SK-N-SH (cell line): ENCODE data around the gene EXOC1. TPM values are rescaled to one million over a fixed set of nuclear protein-coding genes. Genes with fewer than 3 reads are reported as not detected.

Source experiments
- CTCF ChIA-PET: fragments of 300-600, 350-600 bp; formaldehyde crosslinking; extraction: SDS; loops from one replicate; lab custom pipeline; 2021; lab: Yijun Ruan, JAX
- POLR2A ChIA-PET: fragments of 350-600 bp; sonication (Branson Sonifier 250); formaldehyde crosslinking; extraction: SDS; loops from one replicate; lab custom pipeline; 2020; ENCODE audit warnings: antibody characterized with exemption, inconsistent platforms; lab: Yijun Ruan, JAX
- DNase-seq: peaks from one replicate; pipeline ENCODE4 v3.0.0; 2012
- H2AFZ ChIP-seq: fragments of 200-600 bp; sonication (generic); 2 replicates; pipeline ENCODE4 v1.8.1; 2016; ENCODE audit warnings: antibody characterized with exemption, mild to moderate bottlenecking, low read depth
- H3F3A ChIP-seq: fragments of 200-600 bp; sonication (generic); replicated peaks from 2 replicates; pipeline ENCODE3; 2016; ENCODE audit warnings: antibody characterized with exemption, mild to moderate bottlenecking; ENCODE audit not compliant: insufficient read depth
- H3K27ac ChIP-seq, 2 experiments: fragments of 200-500 bp in 1 of 2; fragments of 200-600 bp in 1 of 2; sonication (Bioruptor generic) in 1 of 2; sonication (generic), shearing (Covaris generic) in 1 of 2; 2 replicates each; pipeline versions ENCODE4 v1.5.1 to v1.6.1; 2014 to 2016; ENCODE audit warnings: low read depth in 2 of 2, inconsistent platforms in 1 of 2, low read length in 1 of 2, mild to moderate bottlenecking in 1 of 2, mixed read lengths in 1 of 2
- H3K27me3 ChIP-seq: fragments of 200-600 bp; sonication (generic), shearing (Covaris generic); 2 replicates; pipeline ENCODE4 v1.6.1; 2016; ENCODE audit warnings: mixed run types; ENCODE audit not compliant: insufficient read depth
- H3K36me3 ChIP-seq, 2 experiments: fragments of 200-500 bp in 1 of 2; fragments of 200-600 bp in 1 of 2; sonication (Bioruptor generic) in 1 of 2; sonication (generic) in 1 of 2; replicated peaks in 1 of 2; 2 replicates each; pipeline versions ENCODE3 to v1.5.1; 2014 to 2016; ENCODE audit warnings: low read length in 1 of 2, mild to moderate bottlenecking in 1 of 2; ENCODE audit not compliant: insufficient read depth in 2 of 2, control insufficient read depth in 1 of 2
- H3K4me1 ChIP-seq, 2 experiments: fragments of 200-500 bp in 1 of 2; fragments of 200-600 bp in 1 of 2; sonication (Bioruptor generic) in 1 of 2; sonication (generic), shearing (Covaris generic) in 1 of 2; 2 replicates each; pipeline versions ENCODE4 v1.5.1 to v1.6.1; 2014 to 2016; ENCODE audit warnings: low read depth in 1 of 2, low read length in 1 of 2, mixed run types in 1 of 2; ENCODE audit not compliant: insufficient read depth in 2 of 2, control insufficient read depth in 1 of 2
- H3K4me2 ChIP-seq: fragments of 200-600 bp; sonication (generic), shearing (Covaris generic); 2 replicates; pipeline ENCODE4 v1.6.1; 2017; ENCODE audit warnings: mixed run types
- H3K4me3 ChIP-seq, 2 experiments: fragments of 200-500 bp in 1 of 2; fragments of 200-600 bp in 1 of 2; sonication (Bioruptor generic) in 1 of 2; sonication (generic), shearing (Covaris generic) in 1 of 2; 2 replicates each; pipeline versions ENCODE4 v1.5.1 to v1.8.1; 2014 to 2016; ENCODE audit warnings: low read depth in 2 of 2, inconsistent platforms in 1 of 2, low read length in 1 of 2, mild to moderate bottlenecking in 1 of 2, mixed read lengths in 1 of 2, moderate library complexity in 1 of 2
- H3K79me2 ChIP-seq: fragments of 200-600 bp; sonication (generic); 2 replicates; pipeline ENCODE4 v1.8.1; 2017; ENCODE audit warnings: mild to moderate bottlenecking; ENCODE audit not compliant: insufficient read depth
- H3K9ac ChIP-seq: fragments of 200-600 bp; sonication (generic); 2 replicates; pipeline ENCODE4 v1.6.1; 2017; ENCODE audit warnings: mixed run types
- H3K9me2 ChIP-seq: fragments of 200-600 bp; sonication (generic); 2 replicates; pipeline ENCODE4 v1.6.1; 2017; ENCODE audit warnings: mixed run types
- H3K9me3 ChIP-seq: fragments of 200-600 bp; sonication (generic); 2 replicates; pipeline ENCODE4 v1.6.1; 2017; ENCODE audit warnings: mixed run types, mild to moderate bottlenecking, moderate library complexity
- H4K20me1 ChIP-seq: fragments of 200-600 bp; sonication (generic); 2 replicates; pipeline ENCODE4 v1.6.1; 2017; ENCODE audit warnings: mild to moderate bottlenecking, mixed run types; ENCODE audit not compliant: insufficient read depth
- CHD2 ChIP-seq: fragments of 150-350 bp; IDR thresholded peaks from 2 replicates; pipeline ENCODE4 v1.6.1; 2018; ENCODE audit warnings: low read length; ENCODE audit not compliant: partially characterized antibody
- ELF1 ChIP-seq: IDR thresholded peaks from 2 replicates; pipeline ENCODE4 v1.4.0; 2012
- EZH2phosphoT487 ChIP-seq: fragments of 200-600 bp; sonication (generic); IDR thresholded peaks from 2 replicates; pipeline ENCODE4 v1.6.1; 2017; ENCODE audit warnings: low read depth, mixed run types, mild to moderate bottlenecking, antibody characterized with exemption, moderate library complexity, borderline replicate concordance
- FOSL2 ChIP-seq: IDR thresholded peaks from 2 replicates; pipeline ENCODE4 v1.4.0; 2012; ENCODE audit warnings: low read depth, mild to moderate bottlenecking, moderate library complexity, borderline replicate concordance
- FOXJ3 ChIP-seq: sonication (generic); formaldehyde crosslinking; IDR thresholded peaks from 2 replicates; pipeline ENCODE4 v1.5.1; 2020; ENCODE audit warnings: mild to moderate bottlenecking, missing genetic modification reagents
- GABPA ChIP-seq: IDR thresholded peaks from 2 replicates; pipeline ENCODE4 v1.4.0; 2012; ENCODE audit warnings: low read depth, mild to moderate bottlenecking
- GATA2 ChIP-seq: sonication (generic); formaldehyde crosslinking; IDR thresholded peaks from 2 replicates; pipeline ENCODE4 v1.5.0; 2020; ENCODE audit warnings: mild to moderate bottlenecking, missing genetic modification reagents
- JUND ChIP-seq: IDR thresholded peaks from 2 replicates; pipeline ENCODE4 v1.4.0; 2012
- NFIC ChIP-seq: IDR thresholded peaks from 2 replicates; pipeline ENCODE4 v1.4.0; 2012; ENCODE audit warnings: borderline replicate concordance
- NRF1 ChIP-seq: IDR thresholded peaks from 2 replicates; pipeline ENCODE4 v1.6.1; 2012; ENCODE audit warnings: low read depth, mild to moderate bottlenecking, low read length
- POLR2AphosphoS5 ChIP-seq: IDR thresholded peaks from 2 replicates; pipeline ENCODE4 v1.6.1; 2012; ENCODE audit warnings: low read depth, low read length
- RCOR1 ChIP-seq: fragments of 150-350 bp; IDR thresholded peaks from 2 replicates; pipeline ENCODE4 v1.6.1; 2017; ENCODE audit warnings: antibody characterized with exemption, low read length
- REST ChIP-seq: IDR thresholded peaks from 2 replicates; pipeline ENCODE4 v1.6.1; 2012; ENCODE audit warnings: mild to moderate bottlenecking, low read depth, low read length, moderate library complexity
- RFX5 ChIP-seq: IDR thresholded peaks from 2 replicates; pipeline ENCODE4 v1.6.1; 2012; ENCODE audit warnings: mild to moderate bottlenecking, improper control_type of control experiment, low read length
- RXRA ChIP-seq: IDR thresholded peaks from 2 replicates; pipeline ENCODE4 v1.4.0; 2012; ENCODE audit warnings: low read depth, mild to moderate bottlenecking, borderline replicate concordance
- SIN3A ChIP-seq: IDR thresholded peaks from 2 replicates; pipeline ENCODE4 v1.6.1; 2012; ENCODE audit warnings: low read depth, mild to moderate bottlenecking, low read length, moderate library complexity, borderline replicate concordance
- TAF1 ChIP-seq: IDR thresholded peaks from 2 replicates; pipeline ENCODE4 v1.6.1; 2012; ENCODE audit warnings: low read depth, mild to moderate bottlenecking, low read length, moderate library complexity, borderline replicate concordance
- TCF12 ChIP-seq: IDR thresholded peaks from 2 replicates; pipeline ENCODE4 v1.4.0; 2012
- TEAD4 ChIP-seq: IDR thresholded peaks from 2 replicates; pipeline ENCODE4 v1.4.0; 2012; ENCODE audit warnings: mild to moderate bottlenecking, borderline replicate concordance; ENCODE audit not compliant: insufficient read depth
- USF1 ChIP-seq: IDR thresholded peaks from 2 replicates; pipeline ENCODE4 v1.4.0; 2012; ENCODE audit warnings: low read depth, borderline replicate concordance
- YY1 ChIP-seq: IDR thresholded peaks from 2 replicates; pipeline ENCODE4 v1.4.0; 2012; ENCODE audit warnings: low read depth, mild to moderate bottlenecking
- polyA plus RNA-seq, 3 experiments: library from polyadenylated mRNA; depleted of rRNA; stranded (reverse); fragments of >200 nt; gene quantifications; 2 replicates each; pipeline ENCODE4 v1.2.3, GENCODE V29; 2012
- TF ChIP-seq, protein P1 (sequence below): IDR thresholded peaks from 2 replicates; pipeline ENCODE4 v1.4.0; 2012; ENCODE audit warnings: low read depth, borderline replicate concordance
- TF ChIP-seq, protein P2 (sequence below): IDR thresholded peaks from 2 replicates; pipeline ENCODE4 v1.4.0; 2012; ENCODE audit warnings: low read depth

EXOC1 gene
- polyA plus RNA-seq, 1 of the 3 experiments (the other 2 are of a cell fraction): 13.5 TPM

GRCh38 chr4:55903577-55903976 is 50.1 kb downstream of the EXOC1 start (continued):
- TF ChIP-seq, protein P1, sequence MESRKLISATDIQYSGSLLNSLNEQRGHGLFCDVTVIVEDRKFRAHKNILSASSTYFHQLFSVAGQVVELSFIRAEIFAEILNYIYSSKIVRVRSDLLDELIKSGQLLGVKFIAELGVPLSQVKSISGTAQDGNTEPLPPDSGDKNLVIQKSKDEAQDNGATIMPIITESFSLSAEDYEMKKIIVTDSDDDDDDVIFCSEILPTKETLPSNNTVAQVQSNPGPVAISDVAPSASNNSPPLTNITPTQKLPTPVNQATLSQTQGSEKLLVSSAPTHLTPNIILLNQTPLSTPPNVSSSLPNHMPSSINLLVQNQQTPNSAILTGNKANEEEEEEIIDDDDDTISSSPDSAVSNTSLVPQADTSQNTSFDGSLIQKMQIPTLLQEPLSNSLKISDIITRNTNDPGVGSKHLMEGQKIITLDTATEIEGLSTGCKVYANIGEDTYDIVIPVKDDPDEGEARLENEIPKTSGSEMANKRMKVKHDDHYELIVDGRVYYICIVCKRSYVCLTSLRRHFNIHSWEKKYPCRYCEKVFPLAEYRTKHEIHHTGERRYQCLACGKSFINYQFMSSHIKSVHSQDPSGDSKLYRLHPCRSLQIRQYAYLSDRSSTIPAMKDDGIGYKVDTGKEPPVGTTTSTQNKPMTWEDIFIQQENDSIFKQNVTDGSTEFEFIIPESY: no peak
- peak; percentile 58 for TF ChIP-seq TCF12
- TF ChIP-seq POLR2AphosphoS5: peak; percentile 40; the same call in 1 of the 2 replicates
- TF ChIP-seq USF1: no peak
- peak; percentile 64 for TF ChIP-seq CHD2
- TF ChIP-seq YY1: no peak

DNA sequence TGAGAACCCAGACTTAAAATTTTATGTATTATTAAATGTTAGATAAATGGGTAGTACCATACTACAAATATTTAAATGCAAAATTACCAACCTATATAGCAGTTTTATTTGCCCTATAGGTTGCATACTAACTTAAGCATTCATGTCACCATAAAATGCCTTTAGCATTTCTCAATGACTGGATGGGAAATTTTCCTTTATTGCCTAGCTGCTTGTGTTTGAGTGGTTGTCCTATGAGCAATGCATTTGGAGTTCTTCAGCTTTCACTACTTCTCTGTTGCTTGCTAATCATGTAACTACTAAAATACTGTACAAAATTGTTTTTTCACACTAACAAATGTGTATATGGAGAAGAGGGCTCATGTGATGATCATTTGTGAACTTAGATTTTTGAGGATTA is 51.1 kb downstream of the EXOC1 start:
- H3K4me2 ChIP-seq: no peak overlapping the region
- peaks cover 38 to 49% of the 10 kb centered on the region in 2 experiments for H3K36me3 ChIP-seq
- peak overlapping the region; percentile 19 to 93; a peak in 3 of 4 replicates for H3K27ac ChIP-seq
- CTCF ChIA-PET: interaction anchor here (4.7 kb wide), 1 partner anchor 44 kb away, joined by 23 read pairs; the partner anchor contains the start of gene CEP135
- TF ChIP-seq TEAD4 (no peak), GABPA (no peak), EZH2phosphoT487 (no peak), REST (no peak), RXRA (no peak), TCF12 (no peak), POLR2AphosphoS5 (no peak), RFX5 (no peak), NRF1 (no peak), RCOR1 (no peak), SIN3A (no peak), GATA2 (CRISPR knock-in tag) (no peak), NFIC (no peak), FOSL2 (no peak), FOXJ3 (CRISPR knock-in tag) (no peak), JUND (no peak), ELF1 (no peak), TAF1 (no peak)
- TF ChIP-seq, protein P1: no peak
- TF ChIP-seq, protein P2, sequence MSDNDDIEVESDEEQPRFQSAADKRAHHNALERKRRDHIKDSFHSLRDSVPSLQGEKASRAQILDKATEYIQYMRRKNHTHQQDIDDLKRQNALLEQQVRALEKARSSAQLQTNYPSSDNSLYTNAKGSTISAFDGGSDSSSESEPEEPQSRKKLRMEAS: no peak
- no peak overlapping the region for H3K9ac ChIP-seq
- H3K27me3 ChIP-seq: no peaks in the 10 kb centered on the region
- no peaks in the 10 kb centered on the region for H3K79me2 ChIP-seq
- H4K20me1 ChIP-seq: no peaks in the 10 kb centered on the region
- no peaks in the 10 kb centered on the region for H3K9me2 ChIP-seq
- no peak for DNase-seq
- H2AFZ ChIP-seq: no peak overlapping the region
- peaks cover 7 to 11% of the 10 kb centered on the region in 2 experiments; a peak in 1 of 4 replicates for H3K4me1 ChIP-seq
- H3F3A ChIP-seq: peaks cover 11% of the 10 kb centered on the region
- POLR2A ChIA-PET: interaction anchor here (1.8 kb wide), 1 partner anchor 44 kb away, joined by 6 read pairs; the partner anchor contains the start of gene CEP135
- no peaks in the 10 kb centered on the region for H3K9me3 ChIP-seq
- H3K4me3 ChIP-seq: no peak overlapping the region
